ENCODE results near the gene VIPR2.

Gene VIPR2

GRCh38 chr7:159059629-159060028, 85.0 kb downstream of the VIPR2 start:
- H3K4me3 Mint-ChIP-seq = no peak overlapping the region
- H3K27ac Mint-ChIP-seq = no peak overlapping the region
- H3K4me1 Mint-ChIP-seq (ENCODE audit: low read depth) = no peaks in the 10 kb centered on the region
- no peaks in the 10 kb centered on the region for H3K9me3 Mint-ChIP-seq (ENCODE audit: low read depth)
- H3K27me3 Mint-ChIP-seq = no peaks in the 10 kb centered on the region
- H3K36me3 Mint-ChIP-seq = no peaks in the 10 kb centered on the region

- no peak overlapping the region for H3K4me3 Mint-ChIP-seq
These were observed 87.0 kb downstream of the VIPR2 start for GRCh38 chr7:159057647-159058046.

GRCh38 chr7:159056737-159057136, 87.9 kb downstream of the VIPR2 start:
- no peaks in the 10 kb centered on the region for H3K27me3 Mint-ChIP-seq
- H3K36me3 Mint-ChIP-seq = peaks cover 2% of the 10 kb centered on the region
- peaks cover 7% of the 10 kb centered on the region for H3K9me3 Mint-ChIP-seq (ENCODE audit: low read depth)
- no peak overlapping the region for H3K4me3 Mint-ChIP-seq
- no peaks in the 10 kb centered on the region for H3K4me1 Mint-ChIP-seq (ENCODE audit: low read depth)
- no peak overlapping the region for H3K27ac Mint-ChIP-seq

More at GRCh38 chr7:159057647-159058046, 87.0 kb downstream of the VIPR2 start:
- Mint-ChIP-seq H3K27me3 (no peaks in the 10 kb centered on the region), H3K9me3 (ENCODE audit: low read depth) (no peaks in the 10 kb centered on the region), H3K27ac (no peak overlapping the region), H3K4me1 (ENCODE audit: low read depth) (no peaks in the 10 kb centered on the region), H3K36me3 (no peaks in the 10 kb centered on the region)

DNA sequence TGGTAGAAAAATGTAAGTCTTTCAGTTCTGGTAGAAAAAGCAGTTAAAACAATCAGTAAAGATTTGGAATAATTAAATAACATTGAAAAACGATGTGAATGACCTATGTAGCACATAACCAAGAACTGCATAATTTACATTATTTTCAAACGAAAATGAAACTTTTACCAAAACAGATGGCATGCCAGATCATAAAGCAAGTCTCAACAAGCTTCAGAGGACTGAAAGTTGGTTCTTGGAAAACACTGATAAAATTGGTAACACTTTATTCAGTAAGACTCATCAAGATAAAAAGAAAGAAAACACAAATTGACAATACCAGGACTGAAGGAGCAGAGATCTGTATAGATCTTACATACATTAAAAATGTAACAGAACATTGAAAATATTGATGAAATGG, 92.8 kb downstream of the VIPR2 start:
- Mint-ChIP-seq H3K27ac (no peak overlapping the region), H3K4me3 (no peak overlapping the region), H3K9me3 (ENCODE audit: low read depth) (peaks cover 7% of the 10 kb centered on the region), H3K27me3 (peaks cover 1% of the 10 kb centered on the region), H3K36me3 (peaks cover 2% of the 10 kb centered on the region), H3K4me1 (ENCODE audit: low read depth) (peaks cover 8% of the 10 kb centered on the region)

DNA sequence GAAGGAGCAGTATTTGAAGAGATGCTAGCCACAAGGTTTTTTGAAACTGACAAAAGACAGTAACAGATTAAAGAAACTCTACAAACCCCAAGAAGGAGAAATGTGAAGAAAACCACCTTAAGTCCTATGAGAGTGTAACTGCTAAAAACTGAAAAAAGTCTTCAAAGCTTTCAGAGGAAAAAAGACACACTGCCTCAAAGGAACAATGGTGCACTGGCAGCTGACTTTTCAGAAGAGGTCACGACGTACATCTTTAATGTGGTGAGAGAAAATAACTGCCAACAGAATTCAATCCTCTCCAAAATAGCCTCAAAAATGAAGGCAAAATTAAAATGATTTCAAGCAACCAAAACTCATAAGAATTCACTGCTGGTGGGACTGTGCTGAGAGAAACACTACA, 94.0 kb downstream of the VIPR2 start:
- Mint-ChIP-seq H3K36me3 (peaks cover 2% of the 10 kb centered on the region), H3K4me3 (no peak overlapping the region), H3K4me1 (ENCODE audit: low read depth) (peaks cover 8% of the 10 kb centered on the region), H3K9me3 (ENCODE audit: low read depth) (peaks cover 7% of the 10 kb centered on the region), H3K27me3 (peaks cover 1% of the 10 kb centered on the region), H3K27ac (no peak overlapping the region)

DNA sequence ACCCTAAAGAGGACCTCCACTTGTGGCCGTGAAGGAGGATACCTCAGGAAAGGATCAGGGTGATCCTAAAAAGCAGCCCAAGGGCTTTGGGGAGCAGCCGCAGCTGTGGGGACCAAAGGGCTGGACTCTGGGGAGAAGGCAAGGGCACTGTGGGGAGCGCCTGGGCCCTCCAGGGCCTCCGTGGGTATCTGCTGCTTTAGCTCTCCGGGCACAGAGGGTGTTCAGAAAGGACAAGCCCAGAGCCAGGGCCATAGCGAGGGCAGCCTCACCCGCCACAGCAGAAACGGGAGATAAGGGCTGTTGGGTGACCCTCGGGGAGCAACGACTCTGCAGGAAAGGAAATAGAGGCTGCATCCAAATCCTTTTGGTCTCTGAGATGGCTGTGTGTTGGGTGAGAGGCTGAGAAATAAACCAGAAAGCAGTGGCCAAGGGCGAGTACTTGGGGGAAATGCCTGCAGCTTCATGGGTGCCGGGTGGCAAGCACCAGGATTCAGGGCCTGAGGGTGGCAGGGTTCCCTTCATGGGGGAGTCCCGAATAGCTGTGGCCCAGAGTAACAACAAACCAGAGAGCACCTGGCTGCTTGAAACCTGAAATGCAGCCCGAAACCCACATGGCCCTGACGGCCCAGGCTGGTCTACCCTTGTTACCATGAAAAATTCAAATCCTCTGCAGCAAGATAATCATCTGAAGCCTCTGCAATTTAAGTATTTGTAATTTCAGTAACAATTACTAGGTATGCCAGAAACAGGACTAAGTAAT, 95.2 kb downstream of the VIPR2 start:
- Mint-ChIP-seq H3K27me3 (peaks cover 1% of the 10 kb centered on the region), H3K36me3 (peaks cover 2% of the 10 kb centered on the region), H3K9me3 (ENCODE audit: low read depth) (peaks cover 7% of the 10 kb centered on the region), H3K27ac (no peak overlapping the region), H3K4me3 (no peak overlapping the region), H3K4me1 (ENCODE audit: low read depth) (peaks cover 8% of the 10 kb centered on the region)

DNA sequence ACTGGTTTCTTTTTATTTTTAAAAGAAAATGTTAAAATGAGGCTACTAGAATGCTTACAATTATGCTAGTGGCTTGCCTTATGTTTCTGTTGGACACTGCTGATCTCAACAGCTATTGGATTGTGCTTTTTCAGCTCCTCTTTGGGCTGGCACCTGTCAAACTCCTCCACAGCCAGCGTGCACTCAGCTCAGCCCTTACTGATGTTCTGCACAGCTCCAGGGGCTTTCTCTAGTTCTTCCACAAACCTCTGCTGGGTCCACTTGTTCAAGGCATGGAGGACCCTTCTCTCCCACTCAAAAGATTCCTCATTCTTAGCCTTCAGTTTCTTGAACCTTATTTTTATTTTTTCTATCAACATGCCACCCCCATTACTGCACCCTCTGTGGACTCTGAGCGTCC, 96.0 kb downstream of the VIPR2 start:
- no peak overlapping the region for H3K4me3 Mint-ChIP-seq
- H3K27ac Mint-ChIP-seq = no peak overlapping the region
- H3K9me3 Mint-ChIP-seq (ENCODE audit: low read depth) = peaks cover 7% of the 10 kb centered on the region
- peaks cover 1% of the 10 kb centered on the region for H3K27me3 Mint-ChIP-seq
- H3K4me1 Mint-ChIP-seq (ENCODE audit: low read depth) = peaks cover 8% of the 10 kb centered on the region
- peaks cover 2% of the 10 kb centered on the region for H3K36me3 Mint-ChIP-seq

- H3K4me1 Mint-ChIP-seq (ENCODE audit: low read depth) = peaks cover 8% of the 10 kb centered on the region
- H3K9me3 Mint-ChIP-seq (ENCODE audit: low read depth) = peaks cover 7% of the 10 kb centered on the region
- H3K27me3 Mint-ChIP-seq = peaks cover 1% of the 10 kb centered on the region
- no peak overlapping the region for H3K27ac Mint-ChIP-seq
- H3K4me3 Mint-ChIP-seq = no peak overlapping the region
- peaks cover 2% of the 10 kb centered on the region for H3K36me3 Mint-ChIP-seq
These were observed 97.1 kb downstream of the VIPR2 start for GRCh38 chr7:159047536-159047935.

DNA sequence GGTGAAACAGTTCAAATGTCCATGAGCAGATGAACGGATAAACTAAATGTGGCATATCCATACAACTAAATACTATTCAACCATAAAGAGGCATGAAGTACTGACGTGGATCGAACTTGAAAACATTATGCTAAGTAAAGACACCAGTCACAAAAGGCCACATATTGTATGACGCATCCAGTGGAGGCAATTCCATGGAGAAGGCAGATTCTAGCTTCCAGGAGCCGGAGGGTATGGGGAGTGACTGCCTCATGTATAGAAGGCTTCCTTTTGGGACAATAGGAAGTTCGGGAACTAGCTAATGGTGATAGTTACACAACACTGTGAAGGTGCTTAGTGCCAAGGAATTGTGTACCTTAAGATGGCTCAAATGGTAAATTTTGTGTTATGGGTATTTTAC, 98.4 kb downstream of the VIPR2 start:
- Mint-ChIP-seq H3K9me3 (ENCODE audit: low read depth) (no peaks in the 10 kb centered on the region), H3K4me3 (no peak overlapping the region), H3K36me3 (no peaks in the 10 kb centered on the region), H3K27ac (no peak overlapping the region), H3K27me3 (peaks cover 1% of the 10 kb centered on the region), H3K4me1 (ENCODE audit: low read depth) (peaks cover 8% of the 10 kb centered on the region)

- Mint-ChIP-seq H3K27me3 (peaks cover 1% of the 10 kb centered on the region), H3K27ac (no peak overlapping the region), H3K9me3 (ENCODE audit: low read depth) (no peaks in the 10 kb centered on the region), H3K4me3 (no peak overlapping the region), H3K36me3 (no peaks in the 10 kb centered on the region), H3K4me1 (ENCODE audit: low read depth) (peaks cover 4% of the 10 kb centered on the region)
These were observed 98.8 kb downstream of the VIPR2 start for GRCh38 chr7:159045839-159046238.

- Mint-ChIP-seq H3K27me3 (peaks cover 1% of the 10 kb centered on the region), H3K9me3 (ENCODE audit: low read depth) (no peaks in the 10 kb centered on the region), H3K4me3 (no peak overlapping the region), H3K27ac (no peak overlapping the region), H3K4me1 (ENCODE audit: low read depth) (no peaks in the 10 kb centered on the region), H3K36me3 (no peaks in the 10 kb centered on the region)
These were observed 102.0 kb downstream of the VIPR2 start for GRCh38 chr7:159042581-159043101.

- Mint-ChIP-seq H3K36me3 (no peaks in the 10 kb centered on the region), H3K27me3 (no peaks in the 10 kb centered on the region), H3K4me3 (no peak overlapping the region), H3K27ac (no peak overlapping the region), H3K4me1 (ENCODE audit: low read depth) (no peaks in the 10 kb centered on the region), H3K9me3 (ENCODE audit: low read depth) (no peaks in the 10 kb centered on the region)
These were observed 102.6 kb downstream of the VIPR2 start for GRCh38 chr7:159042103-159042502.

DNA sequence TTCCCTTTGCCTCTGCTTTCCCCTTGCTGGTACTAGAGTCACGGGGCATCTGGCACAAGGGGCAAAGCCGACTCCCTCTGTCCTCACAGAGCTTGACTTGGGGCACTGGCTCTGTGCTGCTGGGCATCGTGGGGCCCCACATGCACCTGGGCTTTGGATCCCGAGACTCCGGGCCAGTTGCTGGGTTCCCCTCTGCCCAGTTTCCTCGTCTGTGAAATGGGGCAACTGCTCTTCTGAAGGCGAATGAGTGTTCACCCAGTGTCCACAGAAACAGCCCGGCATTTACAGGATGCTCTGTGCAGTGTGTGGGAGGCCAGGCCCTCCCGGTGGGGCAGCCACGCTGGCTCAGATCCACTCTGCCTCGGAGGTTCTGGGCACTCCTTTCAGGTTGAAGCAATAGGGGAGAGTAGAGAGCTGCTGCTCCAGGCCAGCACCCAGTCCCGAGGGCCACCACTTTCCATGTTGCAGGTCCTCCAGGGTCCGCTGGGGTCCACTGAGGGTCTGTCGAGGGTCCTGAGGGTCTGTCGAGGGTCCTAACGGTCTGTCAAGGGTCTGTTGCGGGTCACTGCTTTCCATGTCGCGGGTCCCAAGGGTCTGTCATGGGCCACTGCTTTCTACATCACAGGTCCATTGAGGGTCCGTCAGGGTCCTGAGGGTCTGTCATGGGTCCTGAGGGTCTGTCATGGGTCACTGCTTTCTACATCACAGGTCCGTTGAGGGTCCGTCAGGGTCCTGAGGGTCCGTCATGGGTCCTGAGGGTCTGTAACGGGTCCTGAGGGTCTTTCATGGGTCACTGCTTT, 103.6 kb downstream of the VIPR2 start:
- H3K27ac Mint-ChIP-seq = no peak overlapping the region
- no peak overlapping the region for H3K4me3 Mint-ChIP-seq
- H3K36me3 Mint-ChIP-seq = no peaks in the 10 kb centered on the region
- H3K27me3 Mint-ChIP-seq = no peaks in the 10 kb centered on the region
- H3K9me3 Mint-ChIP-seq (ENCODE audit: low read depth) = no peaks in the 10 kb centered on the region
- H3K4me1 Mint-ChIP-seq (ENCODE audit: low read depth) = no peaks in the 10 kb centered on the region

GRCh38 chr7:159040146-159040545, 104.5 kb downstream of the VIPR2 start:
- no peak overlapping the region for H3K4me3 Mint-ChIP-seq
- H3K9me3 Mint-ChIP-seq (ENCODE audit: low read depth) = no peaks in the 10 kb centered on the region
- no peaks in the 10 kb centered on the region for H3K4me1 Mint-ChIP-seq (ENCODE audit: low read depth)
- no peak overlapping the region for H3K27ac Mint-ChIP-seq
- no peaks in the 10 kb centered on the region for H3K27me3 Mint-ChIP-seq
- no peaks in the 10 kb centered on the region for H3K36me3 Mint-ChIP-seq

- H3K4me3 Mint-ChIP-seq = no peak overlapping the region
These were observed 105.0 kb downstream of the VIPR2 start for GRCh38 chr7:159039716-159040115.

More at GRCh38 chr7:159039716-159040115, 105.0 kb downstream of the VIPR2 start:
- Mint-ChIP-seq H3K36me3 (no peaks in the 10 kb centered on the region), H3K27me3 (no peaks in the 10 kb centered on the region), H3K27ac (no peak overlapping the region), H3K4me1 (ENCODE audit: low read depth) (no peaks in the 10 kb centered on the region), H3K9me3 (ENCODE audit: low read depth) (no peaks in the 10 kb centered on the region)

Data from activated naive CD8-positive, alpha-beta T cell (primary cell).